Panc1 (cell line): ENCODE results near the gene GADL1.

Source experiments
- CTCF ChIP-seq: fragments of 450-650 bp; IDR thresholded peaks from 2 replicates; pipeline ENCODE4 v1.5.1; 2017; ENCODE audit warnings: mild to moderate bottlenecking
- POLR2AphosphoS5 ChIP-seq: IDR thresholded peaks from 2 replicates; pipeline ENCODE4 v1.6.1; 2012; ENCODE audit warnings: mild to moderate bottlenecking, low read depth, low read length, moderate library complexity
- REST ChIP-seq, 2 experiments: IDR thresholded peaks; 2 replicates each; pipeline ENCODE4 v1.6.1; 2011 to 2012; ENCODE audit warnings: low read depth in 2 of 2, control low read depth in 1 of 2, low read length in 1 of 2, mild to moderate bottlenecking in 1 of 2, moderate library complexity in 1 of 2; ENCODE audit not compliant: insufficient read depth in 1 of 2
- TCF7L2 ChIP-seq: IDR thresholded peaks from 2 replicates; pipeline ENCODE4 v1.6.1; 2011; ENCODE audit warnings: mild to moderate bottlenecking, low read depth, low read length, inconsistent platforms

- TF ChIP-seq CTCF (no peak), POLR2AphosphoS5 (no peak), REST (IDR thresholded peaks at IDR 0.05; ENCODE audit: insufficient read depth in 1 of 2, low read depth in 2 of 2, low read length in 1 of 2) (no peak), TCF7L2 (no peak)
These were observed 195.9 kb downstream of the GADL1 start for GRCh38 chr3:30698549-30698948.
